ENCODE results near the gene EN2.

EN2 gene

GRCh38 chr7:155439311-155440017 is 18.5 kb upstream of the EN2 start:
- Histone ChIP-seq H2AFZ (ENCODE audit: low read depth, low read length) (no peak overlapping the region), H3K79me2 (ENCODE audit: insufficient read depth, low read length) (no peaks in the 10 kb centered on the region), H3K9ac (ENCODE audit: low read depth, low read length) (no peak overlapping the region), H3K4me2 (ENCODE audit: insufficient read depth, low read length) (no peak overlapping the region), H4K20me1 (ENCODE audit: insufficient read depth, low read length) (no peaks in the 10 kb centered on the region), H3K27me3 (ENCODE audit: insufficient read depth, low read length, poor library complexity) (peaks cover 5% of the 10 kb centered on the region), H3K9me3 (ENCODE audit: insufficient read depth, low read length, severe bottlenecking) (no peaks in the 10 kb centered on the region), H3K4me3 (ENCODE audit: low read depth in 1 of 2, low read length in 2 of 2) (no peak overlapping the region), H3K36me3 (ENCODE audit: insufficient read depth, low read length) (no peaks in the 10 kb centered on the region), H3K27ac (ENCODE audit: low read length) (no peak overlapping the region), H3K4me1 (ENCODE audit: insufficient read depth, low read length) (no peaks in the 10 kb centered on the region)
- DNase-seq (no peak), ATAC-seq (ENCODE audit: insufficient read depth, low read depth) (no peak)
- no peak for TF ChIP-seq CTCF (IDR thresholded peaks at IDR 0.05; ENCODE audit: borderline replicate concordance, extremely low read depth, low read length, poor library complexity, severe bottlenecking)
- TF ChIP-seq EZH2 (IDR thresholded peaks at IDR 0.05; ENCODE audit: borderline replicate concordance, low read depth, low read length, severe bottlenecking), result no peak

DNA sequence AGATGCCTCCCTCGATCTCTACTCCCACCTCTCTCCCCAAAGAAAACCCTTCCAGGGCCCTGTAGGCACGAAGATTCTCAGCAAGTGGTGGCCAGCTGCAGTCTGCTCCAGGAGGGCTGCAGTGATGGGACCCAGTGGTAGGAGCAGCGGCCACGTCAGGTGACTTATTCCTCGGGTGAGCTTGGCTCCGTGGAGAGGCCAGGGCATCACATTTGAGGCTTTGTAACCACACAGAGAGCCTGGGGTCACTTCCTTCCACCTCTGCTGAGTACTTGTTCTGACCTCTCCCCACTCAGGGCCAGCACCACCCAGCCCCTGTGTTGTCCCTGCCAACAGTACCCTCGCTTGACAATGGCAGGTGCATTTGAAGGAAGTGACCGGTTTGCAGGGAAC is 17.9 kb upstream of the EN2 start:
- Histone ChIP-seq H4K20me1 (ENCODE audit: insufficient read depth, low read length) (no peaks in the 10 kb centered on the region), H3K27ac (ENCODE audit: low read length) (no peak overlapping the region), H3K4me2 (ENCODE audit: insufficient read depth, low read length) (no peak overlapping the region), H3K4me1 (ENCODE audit: insufficient read depth, low read length) (no peaks in the 10 kb centered on the region), H2AFZ (ENCODE audit: low read depth, low read length) (no peak overlapping the region), H3K27me3 (ENCODE audit: insufficient read depth, low read length, poor library complexity) (peaks cover 5% of the 10 kb centered on the region), H3K79me2 (ENCODE audit: insufficient read depth, low read length) (no peaks in the 10 kb centered on the region), H3K9me3 (ENCODE audit: insufficient read depth, low read length, severe bottlenecking) (no peaks in the 10 kb centered on the region), H3K9ac (ENCODE audit: low read depth, low read length) (no peak overlapping the region), H3K4me3 (ENCODE audit: low read depth in 1 of 2, low read length in 2 of 2) (no peak overlapping the region), H3K36me3 (ENCODE audit: insufficient read depth, low read length) (no peaks in the 10 kb centered on the region)
- no peak for TF ChIP-seq CTCF (IDR thresholded peaks at IDR 0.05; ENCODE audit: borderline replicate concordance, extremely low read depth, low read length, poor library complexity, severe bottlenecking)
- TF ChIP-seq EZH2 (IDR thresholded peaks at IDR 0.05; ENCODE audit: borderline replicate concordance, low read depth, low read length, severe bottlenecking), result no peak
- ATAC-seq (ENCODE audit: insufficient read depth, low read depth) (no peak), DNase-seq (no peak)

GRCh38 chr7:155441856-155442255 is 16.1 kb upstream of the EN2 start:
- ATAC-seq (ENCODE audit: insufficient read depth, low read depth), result no peak
- DNase-seq, result no peak
- TF ChIP-seq CTCF (IDR thresholded peaks at IDR 0.05; ENCODE audit: borderline replicate concordance, extremely low read depth, low read length, poor library complexity, severe bottlenecking) (no peak), EZH2 (IDR thresholded peaks at IDR 0.05; ENCODE audit: borderline replicate concordance, low read depth, low read length, severe bottlenecking) (no peak)
- no peaks in the 10 kb centered on the region for H3K79me2 ChIP-seq (ENCODE audit: insufficient read depth, low read length)
- H3K4me3 ChIP-seq (ENCODE audit: low read depth in 1 of 2, low read length in 2 of 2), result no peak overlapping the region
- peaks cover 5% of the 10 kb centered on the region for H3K27me3 ChIP-seq (ENCODE audit: insufficient read depth, low read length, poor library complexity)
- no peaks in the 10 kb centered on the region for H4K20me1 ChIP-seq (ENCODE audit: insufficient read depth, low read length)
- no peak overlapping the region for H2AFZ ChIP-seq (ENCODE audit: low read depth, low read length)
- H3K9me3 ChIP-seq (ENCODE audit: insufficient read depth, low read length, severe bottlenecking), result no peaks in the 10 kb centered on the region
- no peak overlapping the region for H3K27ac ChIP-seq (ENCODE audit: low read length)
- H3K36me3 ChIP-seq (ENCODE audit: insufficient read depth, low read length), result no peaks in the 10 kb centered on the region
- H3K4me2 ChIP-seq (ENCODE audit: insufficient read depth, low read length), result no peak overlapping the region
- H3K9ac ChIP-seq (ENCODE audit: low read depth, low read length), result no peak overlapping the region
- no peaks in the 10 kb centered on the region for H3K4me1 ChIP-seq (ENCODE audit: insufficient read depth, low read length)

All from DND-41 (cell line).